ENCODE measurements around the gene UFSP2.

UFSP2 gene

DNA sequence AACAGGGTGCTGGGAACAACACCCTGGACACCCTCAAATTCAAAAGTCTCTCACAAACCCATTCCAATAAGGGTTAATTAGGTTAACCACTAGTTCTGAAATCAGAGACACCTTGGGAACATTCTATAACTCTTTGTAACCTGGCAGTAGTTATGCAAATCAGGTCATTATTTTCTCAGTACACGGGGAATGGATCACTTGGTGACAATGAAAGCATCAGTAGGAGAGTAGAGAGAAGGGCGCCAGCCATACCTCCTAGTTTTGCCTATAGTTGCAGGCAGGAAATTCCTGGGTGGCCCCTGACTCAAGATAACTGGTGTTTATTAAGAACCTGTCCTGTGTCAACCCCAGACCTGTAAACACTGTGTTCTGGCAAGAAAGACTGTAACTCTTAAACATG lies 43.2 kb upstream of the UFSP2 start:
- TF ChIP-seq ZFX (IDR thresholded peaks at IDR 0.05; ENCODE audit: borderline replicate concordance), result no peak
- no peak for TF ChIP-seq CTCF (IDR thresholded peaks at IDR 0.05)
- no peak overlapping the region for H3K27ac ChIP-seq

- H3K27ac ChIP-seq, result no peak overlapping the region
- TF ChIP-seq CTCF (IDR thresholded peaks at IDR 0.05) (no peak), ZFX (IDR thresholded peaks at IDR 0.05; ENCODE audit: borderline replicate concordance) (no peak)
These were observed 42.2 kb upstream of the UFSP2 start for GRCh38 chr4:185467991-185468390.

DNA sequence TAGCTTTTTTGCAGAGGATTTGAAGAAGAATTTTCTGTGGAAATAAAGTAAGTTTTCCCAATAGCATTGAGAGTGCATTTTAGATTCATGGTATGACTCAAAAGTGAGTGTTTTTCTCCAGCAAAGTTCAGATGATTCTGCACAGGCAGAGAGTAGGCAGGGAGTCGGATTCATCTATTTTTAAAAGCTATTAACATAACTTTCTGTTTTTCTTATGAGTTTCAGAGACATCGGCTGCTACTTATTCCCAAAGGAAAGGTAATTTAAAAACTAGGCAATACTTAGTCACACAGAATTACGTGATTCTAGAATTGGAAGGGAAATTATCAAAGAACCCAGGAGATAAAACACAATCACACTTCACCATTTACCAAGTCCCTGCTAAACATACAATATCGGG lies 41.3 kb upstream of the UFSP2 start:
- H3K27ac ChIP-seq, result no peak overlapping the region
- TF ChIP-seq CTCF (IDR thresholded peaks at IDR 0.05), result no peak
- no peak for TF ChIP-seq ZFX (IDR thresholded peaks at IDR 0.05; ENCODE audit: borderline replicate concordance)

- H3K27ac ChIP-seq, result no peak overlapping the region
- TF ChIP-seq ZFX (IDR thresholded peaks at IDR 0.05; ENCODE audit: borderline replicate concordance) (no peak), CTCF (IDR thresholded peaks at IDR 0.05) (no peak)
These were observed 39.9 kb upstream of the UFSP2 start for GRCh38 chr4:185465707-185466106.

DNA sequence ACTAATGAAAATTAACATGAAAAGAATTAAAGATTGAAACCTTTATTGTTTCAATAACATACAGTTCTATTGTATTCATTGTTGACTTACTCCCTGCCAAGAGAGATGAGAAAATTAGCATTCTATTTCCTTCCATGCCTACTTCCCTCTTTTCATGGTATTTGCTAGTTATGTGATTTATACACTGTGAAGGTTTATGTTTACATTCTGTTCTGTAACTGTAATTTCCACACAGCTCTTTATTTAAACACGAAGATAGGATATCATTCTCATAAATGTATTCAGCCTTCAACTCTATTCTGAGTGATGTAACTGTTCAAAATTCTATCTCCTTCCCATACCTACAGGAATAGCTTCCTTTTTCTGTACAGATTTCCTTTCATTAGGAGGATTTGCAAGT lies 39.1 kb upstream of the UFSP2 start:
- no peak for TF ChIP-seq CTCF (IDR thresholded peaks at IDR 0.05)
- TF ChIP-seq ZFX (IDR thresholded peaks at IDR 0.05; ENCODE audit: borderline replicate concordance), result no peak
- no peak overlapping the region for H3K27ac ChIP-seq

DNA sequence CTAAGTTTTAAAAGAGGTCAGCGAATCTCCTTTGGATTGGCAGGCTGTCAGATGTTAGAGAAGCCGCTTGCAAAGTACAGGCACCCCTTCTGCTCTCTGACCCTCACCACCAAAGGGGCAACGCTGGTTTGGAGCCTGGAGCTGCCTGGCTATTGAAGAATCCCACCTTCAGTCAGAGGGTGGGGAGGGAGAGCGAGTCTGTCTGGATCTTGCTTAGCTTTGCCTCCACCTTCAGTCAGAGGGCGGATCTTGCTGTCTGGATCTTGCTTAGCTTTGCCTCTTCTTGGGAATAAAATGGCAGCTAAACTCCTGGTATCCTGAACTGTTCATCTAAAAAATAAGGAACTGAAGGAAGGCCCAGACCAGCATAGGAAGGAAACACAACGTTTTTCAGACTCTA lies 38.4 kb upstream of the UFSP2 start:
- TF ChIP-seq ZFX (IDR thresholded peaks at IDR 0.05; ENCODE audit: borderline replicate concordance) (no peak), CTCF (IDR thresholded peaks at IDR 0.05) (no peak)
- H3K27ac ChIP-seq, result no peak overlapping the region

GRCh38 chr4:185463541-185463940 lies 37.8 kb upstream of the UFSP2 start:
- no peak overlapping the region for H3K27ac ChIP-seq
- TF ChIP-seq CTCF (IDR thresholded peaks at IDR 0.05) (no peak), ZFX (IDR thresholded peaks at IDR 0.05; ENCODE audit: borderline replicate concordance) (no peak)

All from 22Rv1 (cell line).